T-helper 17 cell (primary cell): ENCODE measurements around the gene RNF141. TPM values are rescaled to one million over a fixed set of nuclear protein-coding genes. Genes with fewer than 3 reads are reported as not detected.

Experiments used
- ATAC-seq: fragments of 150-1000 bp; cut with Tn5 transposase; 2 replicates; pipeline ENCODE4 v1.10.0; 2021; ENCODE audit warnings: mild to moderate bottlenecking, moderate library complexity
- DNase-seq, 3 donors: peaks; one replicate each; pipeline versions ENCODE4 v3.0.0 to v3.0.0-alpha.2; 2020 to 2021
- H3K9me3 ChIP-seq: one replicate; pipeline ENCODE4 v1.7.0; 2013; ENCODE audit warnings: low read length, mild to moderate bottlenecking; ENCODE audit not compliant: control insufficient read depth, poor library complexity, severe bottlenecking
- H3K27ac Mint-ChIP-seq: one replicate; pipeline ENCODE4 v1.8.0; 2022; ENCODE audit warnings: mild to moderate bottlenecking, moderate library complexity, mixed read lengths
- H3K27me3 Mint-ChIP-seq: one replicate; pipeline ENCODE4 v1.8.0; 2022; ENCODE audit warnings: mixed read lengths
- H3K36me3 Mint-ChIP-seq: one replicate; pipeline ENCODE4 v1.8.0; 2022; ENCODE audit warnings: low read depth, mixed read lengths
- H3K4me1 Mint-ChIP-seq: one replicate; pipeline ENCODE4 v1.8.0; 2022; ENCODE audit warnings: mild to moderate bottlenecking, mixed read lengths
- H3K4me3 Mint-ChIP-seq: one replicate; pipeline ENCODE4 v1.8.0; 2022; ENCODE audit warnings: mild to moderate bottlenecking, moderate library complexity, mixed read lengths
- total RNA-seq, 4 donors: library from RNA in 2 of 4; stranded (reverse) in 2 of 4; gene quantifications; one replicate each; pipeline ENCODE4 v1.2.3 and lab custom pipeline; 2022 to 2026

Gene RNF141
- total RNA-seq, 2 donors from 2014 or later, result 12.8 to 13.6 TPM

DNA sequence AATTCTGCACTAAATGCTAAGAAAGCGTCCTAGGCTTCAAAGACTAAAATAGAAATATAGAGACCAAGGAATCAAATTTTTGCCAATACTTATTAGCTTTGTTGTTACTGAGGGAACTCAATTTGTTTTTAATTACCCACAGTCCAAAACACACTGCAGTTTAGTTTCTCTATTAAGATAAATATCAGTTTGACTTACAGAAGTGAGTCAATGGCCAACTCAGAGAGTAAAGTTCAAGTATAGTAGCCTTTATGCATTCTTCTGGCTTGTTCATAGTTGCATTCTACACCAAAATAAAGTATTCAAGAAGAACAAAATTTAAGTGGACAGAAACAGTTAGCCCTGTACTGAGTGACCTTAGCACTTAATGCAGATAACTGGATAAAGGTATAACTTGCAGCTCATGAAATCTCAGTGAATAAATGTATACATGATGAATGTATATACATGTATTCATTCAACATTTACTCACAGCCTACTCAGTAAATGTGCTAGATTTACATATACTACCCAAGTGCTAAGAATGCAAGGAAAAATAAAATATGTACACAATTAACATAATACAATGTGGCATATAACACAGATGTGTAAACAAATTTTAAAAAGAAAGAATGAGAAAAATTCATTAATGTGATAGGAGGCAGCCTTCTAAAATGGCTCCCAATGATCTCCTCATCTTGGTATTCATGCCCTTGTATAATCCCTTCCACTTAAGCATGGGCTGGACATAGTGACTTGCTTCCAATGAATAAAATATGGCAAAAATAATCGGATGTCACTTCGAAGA lies 9.7 kb upstream of the RNF141 start:
- Mint-ChIP-seq H3K4me1 (peaks cover 3% of the 10 kb centered on the region), H3K4me3 (no peak overlapping the region), H3K27me3 (peaks cover 25% of the 10 kb centered on the region), H3K36me3 (no peaks in the 10 kb centered on the region), H3K27ac (no peak overlapping the region)
- no peak for DNase-seq
- ATAC-seq, result no peak
- H3K9me3 ChIP-seq, result peaks cover 3% of the 10 kb centered on the region

DNA sequence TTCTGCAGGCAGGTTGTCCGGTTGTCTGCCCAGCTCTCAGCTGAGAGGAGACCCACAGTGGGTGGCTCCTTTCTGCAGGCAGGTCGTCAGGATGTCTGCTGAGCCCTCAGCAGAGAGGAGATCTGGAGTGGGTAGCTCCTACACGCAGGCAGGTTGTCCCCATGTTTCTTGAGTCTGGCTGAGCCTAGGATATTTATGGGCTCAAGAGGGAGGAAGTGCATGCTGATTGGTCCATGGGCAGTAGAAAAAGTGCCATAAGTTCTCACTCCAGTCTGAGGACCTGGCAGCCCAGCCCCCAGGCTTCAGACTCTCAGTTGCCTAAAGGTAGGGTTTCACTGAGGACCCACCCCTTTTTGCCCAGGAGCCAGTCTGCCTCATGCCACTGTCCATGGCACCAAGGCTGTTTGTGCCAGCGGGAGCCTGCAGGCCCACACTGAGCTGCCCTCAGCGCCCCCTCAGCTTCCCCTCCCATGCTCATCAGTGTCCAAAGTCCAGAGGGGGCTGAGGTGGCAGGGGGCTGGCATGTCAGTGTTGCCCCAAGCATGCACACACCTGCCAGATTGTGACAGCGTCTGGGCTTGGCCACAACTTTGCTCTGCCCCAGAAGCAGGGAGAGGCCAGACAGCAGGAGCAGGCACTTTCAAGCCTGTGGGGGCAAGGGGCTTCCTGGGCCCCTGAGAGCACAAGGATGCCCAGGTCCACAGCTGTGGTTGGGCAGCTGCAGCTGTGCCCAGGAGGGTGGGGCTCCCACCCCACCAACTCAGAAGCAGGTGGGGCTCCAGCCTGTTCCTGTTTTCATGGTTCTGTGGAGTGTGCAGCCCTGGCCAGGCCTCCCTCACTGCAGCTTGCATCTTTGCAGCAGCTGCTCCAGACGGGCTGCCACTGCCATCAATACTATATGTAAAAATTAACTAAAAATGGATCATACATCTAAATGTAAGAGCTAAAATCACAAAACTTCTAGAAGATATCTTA lies 3.8 kb upstream of the RNF141 start:
- Mint-ChIP-seq H3K27ac (no peak overlapping the region), H3K36me3 (no peaks in the 10 kb centered on the region), H3K4me1 (peaks cover 10% of the 10 kb centered on the region), H3K27me3 (peaks cover 15% of the 10 kb centered on the region), H3K4me3 (no peak overlapping the region)
- H3K9me3 ChIP-seq, result no peaks in the 10 kb centered on the region
- DNase-seq (no peak), ATAC-seq (no peak)

DNA sequence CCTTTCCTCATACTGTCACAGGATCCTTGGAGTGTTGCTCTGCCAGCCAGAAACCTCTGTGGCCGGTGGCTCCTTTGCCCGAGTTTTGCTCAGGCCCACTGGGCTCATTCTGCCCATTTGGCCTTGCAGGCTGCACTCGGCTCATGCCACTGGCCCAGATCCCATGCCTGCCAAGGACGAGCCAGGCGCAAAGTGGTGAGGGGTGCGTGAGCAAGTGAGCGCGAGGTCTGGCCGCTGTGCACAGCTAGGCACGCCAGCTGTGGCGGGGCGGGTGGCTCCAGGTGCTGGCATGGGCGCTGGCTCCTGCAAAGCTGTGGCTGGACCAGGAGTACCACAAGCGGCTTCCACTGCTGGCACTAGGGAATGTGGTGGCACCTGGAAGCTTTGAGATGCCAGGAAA lies 2.8 kb upstream of the RNF141 start:
- DNase-seq (no peak), ATAC-seq (no peak)
- Mint-ChIP-seq H3K36me3 (no peaks in the 10 kb centered on the region), H3K27me3 (peaks cover 11% of the 10 kb centered on the region), H3K4me3 (no peak overlapping the region), H3K27ac (peak overlapping the region; percentile 14), H3K4me1 (peaks cover 12% of the 10 kb centered on the region)
- H3K9me3 ChIP-seq, result no peaks in the 10 kb centered on the region

DNA sequence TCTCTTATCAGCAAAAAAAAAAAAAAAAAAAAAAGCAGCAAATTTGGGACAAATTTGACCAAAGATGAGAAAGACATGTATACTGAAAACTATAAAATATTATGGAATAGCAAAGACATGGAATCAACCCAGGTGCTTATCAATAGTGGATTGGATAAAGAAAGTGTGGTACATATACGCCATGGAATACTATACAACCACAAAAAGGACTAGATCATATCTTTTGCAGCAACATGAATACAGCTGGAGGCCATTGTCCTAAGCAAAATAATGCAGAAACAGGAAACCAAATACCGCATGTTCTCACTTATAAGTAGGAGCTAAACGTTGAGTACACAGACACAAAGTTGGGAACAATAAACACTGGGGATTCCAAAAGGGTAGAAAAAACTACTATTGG lies 1.8 kb upstream of the RNF141 start:
- H3K27ac Mint-ChIP-seq, result no peak overlapping the region
- no peak overlapping the region for H3K4me3 Mint-ChIP-seq
- ATAC-seq (no peak), DNase-seq (no peak)
- no peaks in the 10 kb centered on the region for H3K9me3 ChIP-seq
- H3K4me1 Mint-ChIP-seq, result peaks cover 11% of the 10 kb centered on the region
- peaks cover 4% of the 10 kb centered on the region for H3K27me3 Mint-ChIP-seq
- no peaks in the 10 kb centered on the region for H3K36me3 Mint-ChIP-seq

DNA sequence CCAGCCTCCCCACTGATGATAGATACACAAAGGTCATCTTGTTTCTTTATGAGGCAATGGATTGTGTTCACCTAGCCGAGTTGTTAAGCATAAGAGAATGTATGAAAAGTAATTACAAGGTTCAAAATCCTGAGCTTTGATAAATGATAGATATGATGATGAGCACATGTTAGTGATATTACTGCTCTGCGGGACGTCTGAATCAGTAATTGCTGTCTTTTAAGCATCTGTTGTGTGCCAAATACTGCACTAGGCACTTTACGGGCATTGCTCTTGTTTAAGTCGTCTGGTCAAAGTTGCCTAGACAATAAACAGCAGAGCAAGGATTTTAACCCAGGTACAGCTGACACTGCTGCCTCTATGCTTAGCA lies 559 bp upstream of the RNF141 start:
- peak overlapping the region; percentile 92 for H3K27ac Mint-ChIP-seq
- no peak for ATAC-seq
- H3K27me3 Mint-ChIP-seq, result no peaks in the 10 kb centered on the region
- no peak for DNase-seq
- H3K9me3 ChIP-seq, result no peaks in the 10 kb centered on the region
- no peaks in the 10 kb centered on the region for H3K36me3 Mint-ChIP-seq
- peak overlapping the region; percentile 93 for H3K4me3 Mint-ChIP-seq
- peaks cover 11% of the 10 kb centered on the region for H3K4me1 Mint-ChIP-seq

DNA sequence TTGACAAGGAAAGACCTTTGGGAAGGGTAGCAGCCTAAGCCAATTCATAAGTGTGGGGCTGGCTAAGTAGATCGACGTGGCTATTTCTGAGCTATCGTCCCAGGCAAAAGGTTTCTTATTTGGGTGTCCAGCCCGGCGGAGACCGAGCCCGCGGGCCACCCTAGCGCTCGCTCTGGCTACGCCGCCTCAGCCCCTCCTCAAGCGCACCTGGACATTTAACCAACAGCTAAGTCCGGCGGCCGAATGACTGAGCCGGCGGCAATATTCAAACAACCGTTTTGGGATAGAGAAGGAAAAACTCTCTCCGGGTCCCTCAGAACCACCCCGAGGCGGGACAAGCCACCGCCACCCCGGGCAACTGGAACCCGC lies 457 bp downstream of the RNF141 start:
- H3K9me3 ChIP-seq, result no peaks in the 10 kb centered on the region
- Mint-ChIP-seq H3K4me1 (peaks cover 15% of the 10 kb centered on the region), H3K4me3 (peak overlapping the region; percentile 93), H3K27me3 (no peaks in the 10 kb centered on the region), H3K36me3 (peaks cover 2% of the 10 kb centered on the region), H3K27ac (peak overlapping the region; percentile 92)
- DNase-seq (no peak), ATAC-seq (peak; percentile 3)

DNA sequence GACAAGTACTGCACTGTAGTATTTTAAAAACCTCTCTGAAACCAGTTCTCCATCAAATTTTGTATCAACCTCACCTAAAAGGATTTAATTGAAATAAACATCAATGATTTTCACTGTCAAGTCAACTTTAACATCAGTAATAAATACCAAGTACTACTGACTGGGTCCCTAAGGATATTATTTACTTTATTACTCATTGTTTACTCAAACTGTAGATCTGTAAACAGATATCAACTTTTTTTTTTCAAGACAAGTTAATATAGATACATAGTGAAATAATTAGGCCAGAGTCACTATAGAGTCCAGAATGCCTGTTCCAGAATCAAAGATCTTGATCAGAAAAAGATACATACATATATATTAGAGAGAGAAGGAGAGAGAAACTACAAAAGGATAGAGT lies 1.6 kb downstream of the RNF141 start:
- H3K27ac Mint-ChIP-seq, result peak overlapping the region; percentile 92
- H3K4me1 Mint-ChIP-seq, result peaks cover 15% of the 10 kb centered on the region
- H3K27me3 Mint-ChIP-seq, result no peaks in the 10 kb centered on the region
- no peaks in the 10 kb centered on the region for H3K9me3 ChIP-seq
- ATAC-seq (no peak), DNase-seq (no peak)
- peaks cover 2% of the 10 kb centered on the region for H3K36me3 Mint-ChIP-seq
- peak overlapping the region; percentile 93 for H3K4me3 Mint-ChIP-seq

DNA sequence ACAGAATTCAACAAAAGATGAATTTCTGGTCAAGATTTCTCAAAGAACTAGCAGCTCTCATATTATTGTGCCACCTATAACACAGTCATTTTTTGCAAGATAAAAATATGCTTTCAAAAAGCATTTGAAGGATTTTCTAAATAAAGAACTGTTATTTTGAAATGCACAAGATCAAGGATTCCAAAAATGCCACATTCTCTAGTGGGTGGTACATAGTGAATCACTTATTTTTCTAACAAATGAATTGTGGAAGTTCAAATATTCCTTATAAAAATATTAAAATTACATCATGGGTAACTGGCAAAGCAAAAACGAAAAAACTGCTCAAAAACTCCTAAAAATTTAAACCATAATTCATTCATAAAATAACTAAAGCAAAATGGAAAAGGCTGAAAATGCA lies 2.1 kb downstream of the RNF141 start:
- Mint-ChIP-seq H3K36me3 (peaks cover 2% of the 10 kb centered on the region), H3K4me1 (peaks cover 15% of the 10 kb centered on the region), H3K27ac (no peak overlapping the region), H3K4me3 (no peak overlapping the region), H3K27me3 (no peaks in the 10 kb centered on the region)
- ATAC-seq (no peak), DNase-seq (no peak)
- no peaks in the 10 kb centered on the region for H3K9me3 ChIP-seq

DNA sequence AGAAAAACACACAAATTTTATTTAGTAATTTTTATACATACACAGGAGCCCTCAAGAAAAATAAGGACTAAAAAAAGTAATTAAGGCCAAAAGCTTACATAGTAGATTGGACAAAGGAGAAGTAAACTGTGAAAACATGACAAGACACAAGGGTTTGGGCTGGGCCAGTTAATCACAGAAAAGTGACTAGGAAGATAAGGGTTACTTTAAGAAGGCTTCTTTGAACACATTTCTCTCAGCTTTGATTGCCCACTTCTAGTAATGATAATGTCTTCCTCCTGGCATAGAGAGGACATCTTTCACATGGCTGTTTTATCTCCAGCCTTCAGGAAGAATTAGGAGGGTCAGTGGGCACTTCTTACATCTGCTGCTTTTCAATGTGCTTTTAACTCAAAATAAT lies 3.4 kb downstream of the RNF141 start:
- H3K9me3 ChIP-seq, result no peaks in the 10 kb centered on the region
- H3K27ac Mint-ChIP-seq, result no peak overlapping the region
- peaks cover 15% of the 10 kb centered on the region for H3K4me1 Mint-ChIP-seq
- H3K4me3 Mint-ChIP-seq, result no peak overlapping the region
- no peak for DNase-seq
- H3K36me3 Mint-ChIP-seq, result peaks cover 2% of the 10 kb centered on the region
- no peaks in the 10 kb centered on the region for H3K27me3 Mint-ChIP-seq
- ATAC-seq, result no peak

DNA sequence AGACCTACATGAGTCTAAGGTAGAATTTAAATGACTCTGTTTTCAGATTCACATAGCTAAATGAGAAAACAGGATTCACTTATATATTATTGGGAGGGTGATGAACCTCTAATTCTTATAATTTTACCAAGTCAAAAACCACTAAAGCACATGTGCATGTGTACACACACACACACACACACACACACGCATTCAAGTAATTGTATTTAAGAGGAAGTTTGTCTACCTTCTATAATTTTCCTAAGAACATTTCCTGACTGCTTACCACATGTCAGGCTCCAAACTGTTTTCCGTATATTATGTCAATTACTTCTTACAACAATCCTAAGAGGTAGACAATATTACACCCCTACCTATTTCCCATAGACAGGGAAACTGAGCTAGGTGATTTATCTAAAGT lies 6.7 kb downstream of the RNF141 start:
- H3K4me3 Mint-ChIP-seq, result no peak overlapping the region
- DNase-seq (no peak), ATAC-seq (no peak)
- peaks cover 4% of the 10 kb centered on the region for H3K36me3 Mint-ChIP-seq
- H3K27ac Mint-ChIP-seq, result no peak overlapping the region
- H3K27me3 Mint-ChIP-seq, result no peaks in the 10 kb centered on the region
- no peaks in the 10 kb centered on the region for H3K9me3 ChIP-seq
- peaks cover 7% of the 10 kb centered on the region for H3K4me1 Mint-ChIP-seq

DNA sequence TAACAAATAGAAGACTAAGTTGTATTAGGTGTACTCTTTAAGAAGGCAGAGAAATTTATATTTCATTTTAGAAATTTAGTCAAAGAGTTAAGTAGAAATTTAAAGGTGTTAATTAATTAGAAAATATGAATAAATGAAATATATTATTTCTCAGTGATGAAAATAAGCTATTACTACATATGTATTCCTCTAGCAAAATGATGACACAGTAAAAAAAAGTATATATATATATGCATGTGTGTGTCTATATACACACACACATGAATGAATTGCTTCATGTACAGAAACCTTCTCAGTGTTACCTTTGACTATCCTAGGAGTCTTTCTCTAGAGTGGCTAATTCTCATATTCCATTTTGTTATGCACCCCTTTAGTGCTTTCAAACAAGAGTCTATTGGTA lies 7.7 kb downstream of the RNF141 start:
- H3K9me3 ChIP-seq, result no peaks in the 10 kb centered on the region
- ATAC-seq (no peak), DNase-seq (no peak)
- Mint-ChIP-seq H3K4me1 (peaks cover 6% of the 10 kb centered on the region), H3K36me3 (peaks cover 6% of the 10 kb centered on the region), H3K27me3 (no peaks in the 10 kb centered on the region), H3K4me3 (no peak overlapping the region), H3K27ac (no peak overlapping the region)

DNA sequence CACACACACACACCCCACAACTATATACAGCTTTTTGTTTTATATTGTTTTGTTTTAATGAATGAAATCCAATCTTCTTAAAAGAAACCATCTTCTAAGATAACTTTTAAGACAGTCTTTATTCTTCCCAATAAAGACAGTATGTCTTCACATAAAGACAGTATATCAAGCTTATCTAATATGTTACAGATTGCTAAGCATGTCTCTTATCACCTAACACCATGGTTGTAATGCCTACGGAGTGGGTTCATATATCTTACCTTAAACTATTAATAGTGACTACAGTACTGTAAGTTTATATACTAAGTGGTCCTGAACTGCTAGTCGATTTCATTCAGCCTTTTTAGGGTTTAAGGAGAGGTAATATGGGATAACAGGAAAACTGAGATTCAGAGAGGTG lies 8.5 kb downstream of the RNF141 start:
- peaks cover 7% of the 10 kb centered on the region for H3K36me3 Mint-ChIP-seq
- H3K27me3 Mint-ChIP-seq, result no peaks in the 10 kb centered on the region
- DNase-seq (no peak), ATAC-seq (no peak)
- no peak overlapping the region for H3K27ac Mint-ChIP-seq
- no peaks in the 10 kb centered on the region for H3K9me3 ChIP-seq
- peaks cover 8% of the 10 kb centered on the region for H3K4me1 Mint-ChIP-seq
- peak overlapping the region; percentile 41 for H3K4me3 Mint-ChIP-seq

DNA sequence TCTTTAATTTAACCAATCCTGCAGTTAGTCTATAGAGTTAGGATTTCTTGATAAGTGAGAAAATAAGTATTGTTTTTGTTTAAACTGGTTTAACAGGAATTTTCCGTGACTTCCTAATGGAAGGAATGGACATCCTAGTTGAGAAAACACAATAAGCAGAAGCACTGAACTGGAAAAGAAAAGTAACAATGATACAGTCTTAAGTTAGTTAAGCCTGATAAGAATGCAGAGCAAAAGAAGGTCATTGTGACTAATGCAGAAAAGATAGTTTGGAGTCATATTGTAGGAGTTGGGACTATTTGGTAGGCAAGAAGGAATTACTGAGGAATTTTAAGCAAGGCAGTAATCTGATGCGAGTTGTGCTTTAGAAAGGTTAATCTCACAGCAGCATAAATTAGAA lies 11.7 kb downstream of the RNF141 start:
- Mint-ChIP-seq H3K27ac (no peak overlapping the region), H3K27me3 (no peaks in the 10 kb centered on the region), H3K36me3 (peaks cover 18% of the 10 kb centered on the region), H3K4me3 (no peak overlapping the region), H3K4me1 (peaks cover 16% of the 10 kb centered on the region)
- ATAC-seq (no peak), DNase-seq (no peak)
- no peaks in the 10 kb centered on the region for H3K9me3 ChIP-seq
